HEK293T (cell line): Measurements from ENCODE around the gene PLTP.

Experiments used
- ARNT ChIP-seq: fragments of 450-650 bp; IDR thresholded peaks from 2 replicates; pipeline ENCODE4 v1.6.1; 2017; ENCODE audit warnings: mild to moderate bottlenecking
- BHLHE40 ChIP-seq: fragments of 450-650 bp; IDR thresholded peaks from 2 replicates; pipeline ENCODE4 v1.6.1; 2016; ENCODE audit warnings: mild to moderate bottlenecking, moderate library complexity, borderline replicate concordance
- CTBP1 ChIP-seq: fragments of 450-650 bp; IDR thresholded peaks from 2 replicates; pipeline ENCODE4 v1.6.1; 2016; ENCODE audit warnings: borderline replicate concordance
- ELF4 ChIP-seq: fragments of 450-650 bp; IDR thresholded peaks from 2 replicates; pipeline ENCODE4 v1.6.1; 2017; ENCODE audit warnings: antibody characterized with exemption
- FOXA1 ChIP-seq: fragments of 450-650 bp; IDR thresholded peaks from 2 replicates; pipeline ENCODE4 v1.6.1; 2016; ENCODE audit warnings: mild to moderate bottlenecking
- FOXK2 ChIP-seq: fragments of 450-650 bp; IDR thresholded peaks from 2 replicates; pipeline ENCODE4 v1.6.1; 2016; ENCODE audit warnings: mild to moderate bottlenecking
- FOXM1 ChIP-seq: fragments of 450-650 bp; IDR thresholded peaks from 2 replicates; pipeline ENCODE4 v1.6.1; 2017; ENCODE audit warnings: mild to moderate bottlenecking, borderline replicate concordance
- HDGF ChIP-seq: fragments of 450-650 bp; IDR thresholded peaks from 2 replicates; pipeline ENCODE4 v1.6.1; 2017; ENCODE audit warnings: antibody characterized with exemption, borderline replicate concordance
- LEF1 ChIP-seq: fragments of 450-650 bp; IDR thresholded peaks from 2 replicates; pipeline ENCODE4 v1.6.1; 2017; ENCODE audit warnings: mild to moderate bottlenecking, borderline replicate concordance
- NFRKB ChIP-seq: fragments of 450-650 bp; IDR thresholded peaks from 2 replicates; pipeline ENCODE4 v1.6.1; 2016; ENCODE audit warnings: mild to moderate bottlenecking, moderate library complexity
- SP1 ChIP-seq: fragments of 450-650 bp; IDR thresholded peaks from 2 replicates; pipeline ENCODE4 v1.6.1; 2017
- TARDBP ChIP-seq: fragments of 450-650 bp; IDR thresholded peaks from 2 replicates; pipeline ENCODE4 v1.6.1; 2016
- TF ChIP-seq, protein P1 (sequence below): fragments of 450-650 bp; IDR thresholded peaks from 2 replicates; pipeline ENCODE4 v1.6.1; 2016

GRCh38 chr20:45910670-45911485 is 1.1 kb downstream of the PLTP start:
- TF ChIP-seq FOXA1 (no peak), CTBP1 (no peak), FOXK2 (no peak), SP1 (no peak), FOXM1 (no peak), ARNT (no peak), ELF4 (no peak), NFRKB (no peak), TARDBP (no peak), LEF1 (no peak), HDGF (0 out of 2 replicates have a peak, but pooled peaks have one; percentile 24), BHLHE40 (no peak)
- TF ChIP-seq, protein P1, sequence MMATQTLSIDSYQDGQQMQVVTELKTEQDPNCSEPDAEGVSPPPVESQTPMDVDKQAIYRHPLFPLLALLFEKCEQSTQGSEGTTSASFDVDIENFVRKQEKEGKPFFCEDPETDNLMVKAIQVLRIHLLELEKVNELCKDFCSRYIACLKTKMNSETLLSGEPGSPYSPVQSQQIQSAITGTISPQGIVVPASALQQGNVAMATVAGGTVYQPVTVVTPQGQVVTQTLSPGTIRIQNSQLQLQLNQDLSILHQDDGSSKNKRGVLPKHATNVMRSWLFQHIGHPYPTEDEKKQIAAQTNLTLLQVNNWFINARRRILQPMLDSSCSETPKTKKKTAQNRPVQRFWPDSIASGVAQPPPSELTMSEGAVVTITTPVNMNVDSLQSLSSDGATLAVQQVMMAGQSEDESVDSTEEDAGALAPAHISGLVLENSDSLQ: peak; percentile 79
